HepG2 (cell line): ENCODE measurements around the gene NUP35. TPM values are rescaled to one million over a fixed set of nuclear protein-coding genes. Genes with fewer than 3 reads are reported as not detected.

ENCODE experiments used
- BCL3 ChIP-seq: sonication (generic); formaldehyde crosslinking; IDR thresholded peaks from 2 replicates; pipeline ENCODE4 v1.5.1; 2020; ENCODE audit warnings: mild to moderate bottlenecking, missing genetic modification reagents, moderate library complexity
- DBP ChIP-seq: sonication (generic); formaldehyde crosslinking; IDR thresholded peaks from 2 replicates; pipeline ENCODE4 v1.4.0; 2020; ENCODE audit warnings: missing genetic modification reagents; ENCODE audit errors: not compliant biosample characterization
- FOXC1 ChIP-seq: sonication (generic); formaldehyde crosslinking; IDR thresholded peaks from 2 replicates; pipeline ENCODE4 v1.8.0; 2022; ENCODE audit warnings: mild to moderate bottlenecking, missing genetic modification reagents, borderline replicate concordance
- GATAD2A ChIP-seq: IDR thresholded peaks from 2 replicates; pipeline ENCODE4 v1.6.1; 2016
- HNRNPUL1 ChIP-seq: fragments of 200-400 bp; formaldehyde crosslinking; IDR thresholded peaks from 2 replicates; pipeline ENCODE4 v1.6.1; 2017; ENCODE audit warnings: low read depth, mild to moderate bottlenecking, low read length, moderate library complexity
- IKZF5 ChIP-seq: IDR thresholded peaks from 2 replicates; pipeline ENCODE4 v1.6.1; 2018; ENCODE audit warnings: missing genetic modification reagents, mild to moderate bottlenecking, missing compliant biosample characterization
- MTF2 ChIP-seq: sonication (generic); formaldehyde crosslinking; IDR thresholded peaks from 2 replicates; pipeline ENCODE4 v1.5.0; 2020; ENCODE audit warnings: missing genetic modification reagents, borderline replicate concordance
- NKX3-1 ChIP-seq: sonication (generic); formaldehyde crosslinking; IDR thresholded peaks from 2 replicates; pipeline ENCODE4 v1.5.0; 2020; ENCODE audit warnings: missing genetic modification reagents
- POLR2AphosphoS5 ChIP-seq: IDR thresholded peaks from 2 replicates; pipeline ENCODE4 v1.6.1; 2012; ENCODE audit warnings: low read depth, low read length
- RBFOX2 ChIP-seq: fragments of 200-400 bp; formaldehyde crosslinking; IDR thresholded peaks from 2 replicates; pipeline ENCODE4 v1.6.1; 2017; ENCODE audit warnings: low read depth, mild to moderate bottlenecking, low read length
- RFX5 ChIP-seq: IDR thresholded peaks from 2 replicates; pipeline ENCODE4 v1.6.1; 2011; ENCODE audit warnings: low read depth, low read length, improper control_type of control experiment
- SALL1 ChIP-seq: sonication (generic); formaldehyde crosslinking; IDR thresholded peaks from 2 replicates; pipeline ENCODE4 v1.8.0; 2022; ENCODE audit warnings: mild to moderate bottlenecking, missing genetic modification reagents
- ZNF10 ChIP-seq: sonication (generic); formaldehyde crosslinking; IDR thresholded peaks from 2 replicates; pipeline ENCODE4 v1.4.0; 2020; ENCODE audit warnings: mild to moderate bottlenecking, low read depth, missing genetic modification reagents, borderline replicate concordance
- ZNF136 ChIP-seq: sonication (generic); formaldehyde crosslinking; IDR thresholded peaks from 2 replicates; pipeline ENCODE4 v1.8.1; 2022; ENCODE audit warnings: low read depth, mild to moderate bottlenecking, moderate library complexity, missing genetic modification reagents
- ZNF234 ChIP-seq: sonication (generic); formaldehyde crosslinking; conservative IDR thresholded peaks from 2 replicates; pipeline ENCODE4 v1.5.1; 2020; ENCODE audit warnings: mild to moderate bottlenecking, missing genetic modification reagents
- ZNF335 ChIP-seq: sonication (generic); formaldehyde crosslinking; IDR thresholded peaks from 2 replicates; pipeline ENCODE4 v1.4.0; 2020; ENCODE audit warnings: missing genetic modification reagents
- ZNF367 ChIP-seq: sonication (generic); formaldehyde crosslinking; IDR thresholded peaks from 2 replicates; pipeline ENCODE4 v1.4.0; 2020; ENCODE audit warnings: missing genetic modification reagents, borderline replicate concordance
- ZNF441 ChIP-seq: sonication (generic); formaldehyde crosslinking; IDR thresholded peaks from 2 replicates; pipeline ENCODE4 v1.7.0; 2021; ENCODE audit warnings: missing genetic modification reagents, borderline replicate concordance
- ZNF747 ChIP-seq: sonication (generic); formaldehyde crosslinking; IDR thresholded peaks from 2 replicates; pipeline ENCODE4 v1.8.1; 2023; ENCODE audit warnings: missing genetic modification reagents, mild to moderate bottlenecking, borderline replicate concordance
- polyA plus RNA-seq, 8 experiments: library from polyadenylated mRNA; depleted of rRNA in 3 of 8; stranded (reverse) in 7 of 8; unstranded in 1 of 8; fragments of >200 nt; fragmentation: Illumina TruSeq in 4 of 8; extraction: Trizol in 4 of 8; gene quantifications; 2 replicates each; pipeline versions ENCODE4 v1.2.1 to v1.2.3, GENCODE V29; 2011 to 2016; ENCODE audit warnings: low read depth in 4 of 8, missing spikeins in 1 of 8, mixed read lengths in 1 of 8; ENCODE audit not compliant: insufficient read depth in 1 of 8
- total RNA-seq, 5 experiments: library from RNA; depleted of rRNA; stranded (reverse); fragments of >200 nt; fragmentation: Illumina TruSeq; extraction: Trizol; gene quantifications; 2 replicates each; pipeline ENCODE4 v1.2.3, GENCODE V29; 2016; ENCODE audit warnings: low read depth in 1 of 5
- TF ChIP-seq, protein P1 (sequence below): sonication (generic); formaldehyde crosslinking; IDR thresholded peaks from 2 replicates; pipeline ENCODE4 v1.9.0; 2021; ENCODE audit warnings: missing genetic modification reagents, mild to moderate bottlenecking, borderline replicate concordance

Gene NUP35
- total and polyA plus RNA-seq, 2 of the 13 experiments (the other 11 are each of a cell fraction or from before 2014, with no cell fraction given): 16.9 to 53.6 TPM

DNA sequence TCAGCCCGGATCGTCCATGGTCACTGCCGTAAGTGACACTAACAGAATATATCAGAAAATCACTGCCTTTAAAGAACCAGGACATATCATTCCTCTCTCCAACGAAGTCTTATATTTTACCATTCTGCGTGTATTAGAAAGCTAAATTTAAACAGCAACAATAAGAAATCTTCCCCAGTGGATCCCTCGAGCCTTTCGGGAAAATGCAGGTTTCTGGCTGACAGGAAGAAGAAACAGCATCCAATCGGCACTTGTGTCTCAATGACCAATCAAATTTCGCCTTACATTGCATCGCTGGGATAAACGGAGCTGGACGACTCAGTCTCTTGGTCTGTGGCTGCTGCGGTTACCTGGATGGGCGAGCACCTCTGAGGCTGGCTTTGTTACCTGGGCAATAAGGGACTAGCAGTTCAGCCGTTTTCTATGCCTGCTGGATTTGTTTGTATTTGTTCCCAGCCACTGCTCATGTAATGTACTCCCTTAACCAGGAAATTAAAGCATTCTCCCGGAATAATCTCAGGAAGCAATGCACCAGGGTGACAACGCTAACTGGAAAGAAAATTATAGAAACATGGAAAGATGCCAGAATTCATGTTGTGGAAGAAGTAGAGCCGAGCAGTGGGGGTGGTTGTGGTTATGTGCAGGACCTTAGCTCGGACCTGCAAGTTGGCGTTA is 45.6 kb upstream of the NUP35 start, which contains the start of gene DUSP19 (continued):
- peak; percentile 71 for TF ChIP-seq RBFOX2
- peak; percentile 83 for TF ChIP-seq SALL1 (CRISPR knock-in tag)
- TF ChIP-seq ZNF10 (CRISPR knock-in tag): no peak
- no peak for TF ChIP-seq FOXC1 (CRISPR knock-in tag)
- no peak for TF ChIP-seq ZNF234 (CRISPR knock-in tag)
- TF ChIP-seq ZNF335: 0 out of 2 replicates have a peak, but pooled peaks have one; percentile 23
- peak; percentile 87 for TF ChIP-seq BCL3 (CRISPR knock-in tag)
- no peak; the same call in 1 of the 2 replicates for TF ChIP-seq GATAD2A (CRISPR knock-in tag)
- TF ChIP-seq ZNF136 (CRISPR knock-in tag): 0 out of 2 replicates have a peak, but pooled peaks have one; percentile 49
- peak; percentile 50; the same call in 1 of the 2 replicates for TF ChIP-seq RFX5
- TF ChIP-seq DBP (CRISPR knock-in tag): peak; percentile 75
- peak; percentile 99 for TF ChIP-seq POLR2AphosphoS5
- peak; percentile 61; the same call in 1 of the 2 replicates for TF ChIP-seq MTF2 (CRISPR knock-in tag)
- no peak for TF ChIP-seq HNRNPUL1
- TF ChIP-seq NKX3-1 (CRISPR knock-in tag): no peak
- TF ChIP-seq IKZF5 (CRISPR knock-in tag): peak; percentile 80
- no peak for TF ChIP-seq ZNF367 (CRISPR knock-in tag)
- TF ChIP-seq ZNF441 (CRISPR knock-in tag): peak; percentile 93
- TF ChIP-seq, protein P1, sequence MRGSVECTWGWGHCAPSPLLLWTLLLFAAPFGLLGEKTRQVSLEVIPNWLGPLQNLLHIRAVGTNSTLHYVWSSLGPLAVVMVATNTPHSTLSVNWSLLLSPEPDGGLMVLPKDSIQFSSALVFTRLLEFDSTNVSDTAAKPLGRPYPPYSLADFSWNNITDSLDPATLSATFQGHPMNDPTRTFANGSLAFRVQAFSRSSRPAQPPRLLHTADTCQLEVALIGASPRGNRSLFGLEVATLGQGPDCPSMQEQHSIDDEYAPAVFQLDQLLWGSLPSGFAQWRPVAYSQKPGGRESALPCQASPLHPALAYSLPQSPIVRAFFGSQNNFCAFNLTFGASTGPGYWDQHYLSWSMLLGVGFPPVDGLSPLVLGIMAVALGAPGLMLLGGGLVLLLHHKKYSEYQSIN (CRISPR knock-in tag): no peak
- peak; percentile 87 for TF ChIP-seq ZNF747 (CRISPR knock-in tag)
